OCI-LY7 (cell line): ENCODE results near the gene CNTN5. TPM values are rescaled to one million over a fixed set of nuclear protein-coding genes. Genes with fewer than 3 reads are reported as not detected.

Experiments
- BruUV-seq: library from RNA; stranded (reverse); fragments of 400-500 nt; replicated peaks from 2 replicates; lab custom pipeline; 2021; lab: Mats Ljungman, UMichigan
- CTCF ChIA-PET: fragments of 300-600 bp; sonication (Branson Sonifier 250); formaldehyde crosslinking; loops from one replicate; lab custom pipeline; 2022; ENCODE audit warnings: antibody characterized with exemption; ENCODE audit not compliant: unreplicated experiment; lab: Charles Lee
- POLR2A ChIA-PET: fragments of 300-600 bp; sonication (Branson Sonifier 250); formaldehyde crosslinking; loops from one replicate; lab custom pipeline; 2022; ENCODE audit warnings: antibody characterized with exemption; lab: Charles Lee
- DNase-seq: peaks from one replicate; pipeline ENCODE4 v3.0.0-alpha.2; 2015; ENCODE audit warnings: low spot score
- H2AFZ ChIP-seq: fragments of 200-600 bp; sonication (generic), shearing (Covaris generic); 2 replicates; pipeline ENCODE4 v1.6.1; 2014; ENCODE audit warnings: mild to moderate bottlenecking, antibody characterized with exemption, low read length, moderate library complexity
- H3K27ac ChIP-seq: fragments of 200-600 bp; sonication (generic); 2 replicates; pipeline ENCODE4 v1.5.1; 2014; ENCODE audit warnings: mixed run types, low read depth, mild to moderate bottlenecking, moderate library complexity, low read length, inconsistent platforms; ENCODE audit not compliant: poor library complexity, severe bottlenecking
- H3K36me3 ChIP-seq: fragments of 200-600 bp; sonication (generic); 2 replicates; pipeline ENCODE4 v1.6.1; 2014; ENCODE audit warnings: mild to moderate bottlenecking, antibody characterized with exemption, low read length, moderate library complexity, mixed read lengths; ENCODE audit not compliant: insufficient read depth
- H3K4me1 ChIP-seq: fragments of 200-600 bp; sonication (generic); 2 replicates; pipeline ENCODE4 v1.5.1; 2014; ENCODE audit warnings: mild to moderate bottlenecking, low read length; ENCODE audit not compliant: insufficient read depth, poor library complexity, severe bottlenecking
- H3K4me2 ChIP-seq: fragments of 200-600 bp; sonication (generic); 2 replicates; pipeline ENCODE4 v1.6.1; 2014; ENCODE audit warnings: mild to moderate bottlenecking, low read length
- H3K4me3 ChIP-seq: fragments of 200-600 bp; sonication (generic); 2 replicates; pipeline ENCODE4 v1.5.1; 2014; ENCODE audit warnings: mild to moderate bottlenecking, low read depth, low read length; ENCODE audit not compliant: poor library complexity, severe bottlenecking
- H3K79me2 ChIP-seq: fragments of 200-600 bp; sonication (generic); 2 replicates; pipeline ENCODE4 v1.6.1; 2016; ENCODE audit warnings: low read depth, mild to moderate bottlenecking, low read length, moderate library complexity, mixed read lengths; ENCODE audit not compliant: insufficient read depth
- H3K9me2 ChIP-seq: fragments of 200-600 bp; sonication (generic); 2 replicates; pipeline ENCODE4 v1.6.1; 2016; ENCODE audit warnings: mild to moderate bottlenecking, low read length, mixed read lengths; ENCODE audit not compliant: insufficient read depth
- H3K9me3 ChIP-seq: fragments of 200-600 bp; sonication (generic); 2 replicates; pipeline ENCODE4 v1.6.1; 2014; ENCODE audit warnings: mild to moderate bottlenecking, mixed run types, low read length, mixed read lengths
- H4K20me1 ChIP-seq: fragments of 200-600 bp; sonication (generic); 2 replicates; pipeline ENCODE4 v1.6.1; 2014; ENCODE audit warnings: mild to moderate bottlenecking, antibody characterized with exemption, low read length, moderate library complexity, mixed read lengths; ENCODE audit not compliant: insufficient read depth
- CTCF ChIP-seq: fragments of 200-600 bp; sonication (generic); conservative IDR thresholded peaks from 2 replicates; pipeline ENCODE4 v1.5.1; 2014; ENCODE audit warnings: mild to moderate bottlenecking, antibody characterized with exemption, low read length, moderate library complexity, mixed read lengths
- EZH2phosphoT487 ChIP-seq: fragments of 200-600 bp; sonication (generic); IDR thresholded peaks from 2 replicates; pipeline ENCODE4 v1.6.1; 2018; ENCODE audit warnings: low read depth, borderline replicate concordance, mild to moderate bottlenecking, mixed run types, antibody characterized with exemption, low read length, moderate library complexity, mixed read lengths
- intact Hi-C: fragments of 100-400 bp; cut with micrococcal nuclease; formaldehyde crosslinking; loops from one replicate; pipeline ENCODE4 v1.10.0; 2022; ENCODE audit not compliant: unreplicated experiment
- total RNA-seq, 2 experiments: library from RNA; depleted of rRNA in 1 of 2; stranded (reverse); fragments of >200 nt in 1 of 2; shearing (Covaris generic) in 1 of 2; gene quantifications; 2 replicates each; pipeline ENCODE4 v1.2.3, GENCODE V29; 2014 to 2022

Gene CNTN5
- total RNA-seq, 2 experiments from 2014 or later: not detected

- ChIA-PET POLR2A (interaction anchor here (1.5 kb wide), 1 partner anchor 14 kb away, joined by 3 read pairs; no protein-coding TSS in a partner anchor), CTCF (no interaction called here)
- Histone ChIP-seq H3K4me1 (no peaks in the 10 kb centered on the region), H3K79me2 (no peaks in the 10 kb centered on the region), H4K20me1 (no peaks in the 10 kb centered on the region), H3K4me3 (no peak overlapping the region), H3K4me2 (no peak overlapping the region), H2AFZ (no peak overlapping the region), H3K27ac (no peak overlapping the region), H3K9me2 (no peaks in the 10 kb centered on the region), H3K9me3 (no peaks in the 10 kb centered on the region), H3K36me3 (no peaks in the 10 kb centered on the region)
- BruUV-seq: no TSS peak
- TF ChIP-seq EZH2phosphoT487 (no peak), CTCF (no peak)
- intact Hi-C loops: no loop called here
- DNase-seq: no peak
Observed at GRCh38 chr11:99068832-99069231, 48.1 kb downstream of the CNTN5 start.

GRCh38 chr11:99069856-99070444 is 49.2 kb downstream of the CNTN5 start:
- Histone ChIP-seq H3K9me2 (no peaks in the 10 kb centered on the region), H3K36me3 (no peaks in the 10 kb centered on the region), H4K20me1 (no peaks in the 10 kb centered on the region), H3K4me2 (no peak overlapping the region), H2AFZ (no peak overlapping the region), H3K4me3 (no peak overlapping the region), H3K27ac (no peak overlapping the region), H3K4me1 (no peaks in the 10 kb centered on the region), H3K9me3 (no peaks in the 10 kb centered on the region), H3K79me2 (no peaks in the 10 kb centered on the region)
- no TSS peak for BruUV-seq
- no peak for DNase-seq
- POLR2A ChIA-PET: interaction anchor here (0.6 to 1.5 kb wide), 2 partner anchors 15 to 1162 kb away, joined by 3 to 4 read pairs; no protein-coding TSS in a partner anchor
- intact Hi-C loops: no loop called here
- CTCF ChIA-PET: no interaction called here
- TF ChIP-seq CTCF (no peak), EZH2phosphoT487 (no peak)

GRCh38 chr11:99079576-99079975 is 58.8 kb downstream of the CNTN5 start:
- Histone ChIP-seq H3K36me3 (no peaks in the 10 kb centered on the region), H3K79me2 (no peaks in the 10 kb centered on the region), H3K9me3 (no peaks in the 10 kb centered on the region), H3K4me3 (no peak overlapping the region), H3K4me1 (no peaks in the 10 kb centered on the region), H4K20me1 (no peaks in the 10 kb centered on the region), H3K9me2 (no peaks in the 10 kb centered on the region), H3K27ac (no peak overlapping the region), H2AFZ (no peak overlapping the region), H3K4me2 (no peak overlapping the region)
- TF ChIP-seq CTCF (no peak), EZH2phosphoT487 (no peak)
- ChIA-PET CTCF (no interaction called here), POLR2A (no interaction called here)
- intact Hi-C loops: no loop called here
- no peak for DNase-seq
- BruUV-seq: no TSS peak
